Epidermal melanocyte (primary cell): ENCODE measurements around the gene MYCL.

Source experiments
- DNase-seq: peaks from one replicate; pipeline ENCODE4 v3.0.0; 2011; ENCODE audit warnings: low spot score; ENCODE audit not compliant: insufficient read length

The MYCL gene

GRCh38 chr1:39857126-39857878 is 44.4 kb downstream of the MYCL start:
- DNase-seq, result no peak

DNA sequence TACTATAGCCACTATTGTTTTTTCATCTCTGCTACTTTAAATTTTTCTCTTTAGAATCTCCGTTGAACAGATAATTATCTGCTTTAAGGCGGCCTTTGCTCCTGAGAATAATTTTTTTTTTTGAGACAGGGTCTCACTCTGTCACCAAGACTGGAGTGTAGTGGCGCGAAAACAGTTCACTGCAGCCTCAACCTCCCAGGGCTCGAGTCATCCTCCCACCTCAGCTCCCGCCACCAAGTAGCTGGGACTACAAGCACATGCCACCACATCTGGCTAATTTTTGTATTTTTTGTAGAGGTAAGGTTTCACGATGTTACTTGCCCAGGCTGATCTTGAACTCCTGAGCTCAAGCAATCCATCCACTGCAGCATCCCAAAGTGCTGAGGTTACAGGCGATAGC is 47.0 kb downstream of the MYCL start:
- DNase-seq, result no peak

GRCh38 chr1:39854314-39854713 is 47.4 kb downstream of the MYCL start:
- DNase-seq, result no peak

- no peak for DNase-seq
These were observed 48.8 kb downstream of the MYCL start for GRCh38 chr1:39852876-39853275.

DNA sequence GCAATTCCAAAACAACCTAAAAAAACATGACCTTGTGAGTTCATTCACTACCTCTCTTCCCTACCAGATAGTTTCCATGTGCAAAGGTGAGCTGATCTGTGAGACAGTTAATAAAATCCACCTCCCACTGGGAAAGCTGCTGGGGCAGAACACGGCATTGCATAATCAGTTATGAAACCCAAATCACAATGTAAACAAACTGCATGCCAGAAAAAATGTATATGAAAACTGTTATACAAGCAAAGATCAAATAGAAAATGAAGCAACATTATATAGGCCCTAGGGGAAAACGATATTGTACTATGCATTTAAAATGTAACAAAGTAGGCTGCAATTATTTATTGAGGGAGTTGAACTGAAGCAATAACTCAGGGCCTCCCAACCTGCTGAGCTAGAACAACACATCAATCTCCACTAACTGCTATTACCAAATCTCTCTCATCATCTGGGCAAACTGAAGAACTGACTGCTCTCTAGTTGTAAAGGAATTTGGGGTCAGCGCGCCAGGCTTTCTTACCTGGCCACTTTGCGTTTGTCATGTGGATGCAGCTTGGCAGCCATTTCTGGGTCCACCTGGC is 49.4 kb downstream of the MYCL start:
- no peak for DNase-seq

GRCh38 chr1:39850606-39851216 is 51.0 kb downstream of the MYCL start:
- DNase-seq, result no peak

DNA sequence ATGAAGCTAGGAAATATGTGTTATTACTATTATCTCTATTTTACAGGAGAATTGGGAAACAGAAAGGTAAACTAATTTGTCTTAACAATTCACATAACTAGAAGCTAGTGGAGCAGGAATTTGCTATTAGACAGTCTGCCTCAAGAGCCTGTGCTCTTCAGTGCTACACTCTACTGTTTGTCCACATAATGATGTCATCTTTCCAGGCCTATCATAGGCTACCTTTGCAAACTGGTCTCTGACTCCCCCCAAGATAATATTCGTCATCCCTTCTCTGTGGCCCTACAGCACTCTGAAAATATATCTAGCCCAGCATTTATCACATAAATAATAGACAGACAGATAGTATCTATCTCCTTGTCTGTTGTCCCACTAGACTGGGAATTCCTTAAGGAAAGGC is 52.5 kb downstream of the MYCL start:
- DNase-seq, result no peak

GRCh38 chr1:39847940-39848339 is 53.8 kb downstream of the MYCL start:
- no peak for DNase-seq

GRCh38 chr1:39846796-39847195 is 54.9 kb downstream of the MYCL start:
- DNase-seq, result no peak

DNA sequence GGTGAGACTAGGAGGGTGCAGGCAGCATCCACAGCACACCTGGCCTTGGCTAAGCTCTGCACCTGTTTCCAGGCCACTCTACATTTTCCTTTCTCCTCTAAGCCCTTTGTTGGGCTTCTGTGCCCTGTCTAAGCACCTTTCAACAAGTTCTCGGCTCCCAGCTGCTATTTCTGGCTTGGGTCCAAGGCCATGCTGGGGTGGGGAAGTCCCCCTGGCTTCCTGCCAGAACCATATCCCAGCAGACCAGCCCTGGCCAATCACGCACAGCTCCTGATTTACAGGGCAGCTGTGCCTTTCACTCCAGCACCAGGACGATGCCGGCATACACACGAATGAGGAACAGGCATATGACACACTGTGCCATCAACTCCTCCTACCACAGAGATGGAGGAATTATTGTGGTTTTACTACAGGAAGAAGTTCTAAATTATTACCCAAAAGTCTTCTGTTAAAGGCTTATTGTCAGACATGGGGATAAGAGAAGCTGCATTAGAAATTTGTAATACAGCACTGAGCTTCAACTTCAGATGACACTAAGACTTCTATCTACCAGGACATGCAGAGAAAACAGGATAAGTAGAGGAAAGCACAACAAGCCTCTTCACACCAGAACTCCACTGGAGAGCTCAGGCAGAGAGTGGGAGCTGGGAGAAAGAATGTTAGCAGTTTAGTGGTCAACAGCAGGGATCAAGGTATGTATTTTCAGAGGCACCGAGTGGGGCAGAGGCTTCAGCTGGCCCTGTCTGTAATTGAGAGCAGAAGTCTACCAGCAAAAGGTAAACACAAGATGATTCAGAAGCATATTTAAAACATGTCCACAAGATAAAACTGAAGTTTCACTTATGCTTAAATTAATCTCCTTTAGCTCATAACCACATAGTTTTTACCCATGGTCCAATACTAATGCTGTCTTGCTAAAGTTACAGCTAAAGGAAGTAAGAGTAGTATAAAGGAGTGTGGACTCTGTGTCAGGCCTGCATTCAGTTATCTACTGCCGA is 55.8 kb downstream of the MYCL start:
- no peak for DNase-seq
